GM19025 (cell line): ENCODE results near the gene OLFM1.
"Not testable (repeated sequence)": the region's sequence is repeated elsewhere in the genome, so short reads cannot be mapped to it uniquely, and the experiment has no call there.

Experiments
- ATAC-seq: cut with Tn5 transposase; IDR thresholded peaks from one replicate; pipeline ENCODE4 v1.9.1; 2021; ENCODE audit warnings: mild to moderate bottlenecking, low read depth, moderate library complexity; ENCODE audit not compliant: unreplicated experiment

Gene OLFM1

DNA sequence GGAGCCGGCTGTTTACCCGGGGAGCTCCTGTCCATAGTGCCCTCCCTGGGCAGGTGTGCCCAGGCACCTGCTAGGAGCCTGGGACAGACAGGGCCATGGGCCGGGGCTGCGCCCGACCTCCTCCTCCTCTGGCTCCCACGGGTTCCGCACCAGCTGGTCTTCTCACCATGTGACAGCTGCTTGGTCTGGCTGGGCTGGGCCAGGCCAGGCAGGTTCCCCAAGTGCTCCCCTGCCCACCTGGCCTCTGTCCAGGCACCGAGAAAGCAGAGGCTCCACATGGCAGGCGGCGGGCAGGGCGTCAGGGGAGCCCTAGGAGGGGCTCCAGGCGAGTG lies 60.0 kb downstream of the OLFM1 start:
- ATAC-seq, result no peak

- no peak for ATAC-seq
These were observed 60.5 kb downstream of the OLFM1 start for GRCh38 chr9:135147938-135148337.

DNA sequence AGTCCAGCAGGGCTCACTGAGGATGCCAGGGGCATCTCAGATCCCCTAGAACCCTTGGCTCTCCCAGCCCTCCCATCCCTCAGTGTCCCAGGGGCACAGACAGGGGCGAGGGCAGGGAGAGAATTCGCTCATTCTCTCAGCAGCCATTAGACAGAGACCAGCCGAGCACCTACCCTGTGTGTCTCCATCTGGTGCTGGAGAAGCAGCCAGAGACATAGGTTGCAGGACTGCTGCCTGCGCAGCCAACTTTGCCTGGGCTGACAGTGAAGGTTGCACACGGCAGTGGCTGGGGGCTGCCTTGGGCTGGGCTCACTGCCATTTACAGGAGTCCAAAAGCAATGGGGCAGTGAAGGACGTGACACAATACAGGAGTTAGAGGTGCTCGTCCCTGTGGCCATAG lies 60.9 kb downstream of the OLFM1 start:
- no peak for ATAC-seq

DNA sequence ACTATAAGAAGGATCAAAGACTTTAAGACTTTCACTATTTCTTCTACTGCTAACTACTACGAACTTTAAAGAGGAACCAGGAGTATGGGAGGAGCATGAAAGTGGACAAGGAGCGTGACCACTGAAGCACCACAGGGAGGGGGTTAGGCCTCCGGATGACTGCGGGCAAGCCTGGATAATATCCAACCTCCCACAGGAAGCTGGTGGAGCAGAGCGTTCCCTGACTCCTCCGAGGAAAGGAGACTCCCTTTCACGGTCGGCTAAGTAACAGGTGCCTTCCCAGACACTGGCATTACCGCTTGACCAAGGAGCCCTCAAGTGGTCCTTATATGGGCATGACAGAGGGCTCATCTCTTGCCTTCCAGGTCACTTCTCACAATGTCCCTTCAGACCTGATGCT lies 62.4 kb downstream of the OLFM1 start:
- not testable (repeated sequence) for ATAC-seq

GRCh38 chr9:135150981-135151380 lies 63.5 kb downstream of the OLFM1 start:
- no peak for ATAC-seq

GRCh38 chr9:135151757-135152613 lies 64.5 kb downstream of the OLFM1 start:
- ATAC-seq, result no peak

DNA sequence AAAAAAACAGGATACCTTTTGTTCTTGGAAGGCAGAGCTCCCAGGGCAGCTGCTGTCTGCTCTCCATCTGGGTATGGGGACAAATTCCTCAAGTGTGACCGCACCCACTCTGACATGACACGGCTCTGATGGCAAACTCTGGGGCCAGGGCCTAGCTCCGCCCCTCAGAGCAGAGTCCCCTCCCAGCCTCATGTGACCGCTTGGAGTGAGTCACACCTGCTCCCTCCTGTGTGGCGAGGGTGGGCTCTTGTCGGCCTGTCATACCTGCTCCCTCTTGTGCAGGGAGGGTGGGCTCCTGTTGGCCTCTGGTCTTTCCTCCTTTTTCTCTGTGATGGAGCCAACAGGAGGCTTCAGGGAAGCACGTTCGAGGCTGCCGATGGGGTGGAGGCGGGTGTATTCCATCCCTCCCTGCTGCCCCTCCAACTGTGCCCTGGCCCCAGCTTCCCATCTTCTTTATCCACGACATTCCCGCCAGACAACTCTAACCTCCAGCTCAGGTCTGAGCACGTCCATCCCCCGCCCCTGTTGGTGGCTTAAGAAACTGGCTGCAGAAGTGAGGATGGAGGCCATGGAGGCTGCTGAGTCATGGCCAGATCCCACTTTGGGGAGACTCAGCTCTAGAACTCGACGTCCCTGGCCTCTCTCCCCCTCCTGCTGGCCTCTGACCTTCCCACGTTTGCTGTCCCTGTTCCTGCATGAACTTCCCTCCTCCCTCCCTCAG lies 65.3 kb downstream of the OLFM1 start:
- no peak for ATAC-seq

GRCh38 chr9:135154050-135154615 lies 66.7 kb downstream of the OLFM1 start:
- no peak for ATAC-seq

DNA sequence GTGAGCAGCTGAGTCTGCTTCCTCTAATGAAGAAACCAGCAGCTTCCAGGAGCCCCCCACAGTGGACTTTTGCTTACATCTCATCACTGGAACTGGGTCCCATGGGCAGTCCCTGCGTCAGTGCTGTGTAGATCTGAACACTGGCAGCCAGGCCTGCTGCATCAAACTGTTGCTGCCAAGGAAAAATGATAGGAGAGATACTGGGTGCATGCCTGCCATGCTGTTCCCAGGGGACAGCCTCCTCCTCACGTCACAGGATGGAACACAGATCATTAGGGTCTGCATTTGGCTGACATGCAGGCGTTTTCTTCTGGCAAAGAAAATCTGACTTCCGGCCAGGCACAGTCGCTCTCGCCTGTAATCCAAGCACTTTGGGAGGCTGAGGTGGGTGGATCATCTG lies 67.9 kb downstream of the OLFM1 start:
- no peak for ATAC-seq

GRCh38 chr9:135156525-135157510 lies 69.3 kb downstream of the OLFM1 start:
- ATAC-seq, result no peak

DNA sequence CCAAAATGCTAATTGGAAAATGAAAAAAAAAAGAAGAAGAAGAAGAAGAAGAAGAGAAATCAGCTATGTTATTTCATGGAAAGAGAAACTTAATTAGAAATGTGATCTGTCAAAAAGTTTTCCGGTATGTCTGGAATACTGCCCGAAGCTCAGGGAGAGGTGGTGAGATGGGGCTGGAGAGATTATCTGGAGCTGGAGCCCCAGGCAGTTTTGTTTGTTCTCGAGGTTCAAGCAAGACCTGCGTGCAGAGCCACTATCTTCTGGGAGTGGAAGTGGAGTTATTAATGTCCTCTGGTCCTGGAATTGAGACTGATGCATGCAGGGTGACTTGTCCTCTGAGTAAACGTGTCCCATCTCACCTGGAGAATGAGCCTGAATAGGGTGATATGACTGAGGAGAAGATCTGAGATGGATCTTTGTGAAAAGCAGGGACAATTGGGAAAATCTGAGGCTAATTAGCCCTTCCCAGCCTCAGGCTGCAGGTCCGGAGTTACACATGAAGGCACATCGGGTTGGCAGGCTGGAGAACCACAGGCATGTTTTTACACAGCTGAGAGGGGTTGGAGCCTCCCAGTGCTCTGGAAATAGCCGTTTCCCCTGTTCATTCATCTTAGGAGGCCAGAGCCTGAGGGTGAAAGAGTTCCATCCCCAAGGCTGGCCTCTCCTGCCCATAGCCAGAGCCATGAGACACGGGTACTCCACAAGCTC lies 70.5 kb downstream of the OLFM1 start:
- ATAC-seq, result no peak

DNA sequence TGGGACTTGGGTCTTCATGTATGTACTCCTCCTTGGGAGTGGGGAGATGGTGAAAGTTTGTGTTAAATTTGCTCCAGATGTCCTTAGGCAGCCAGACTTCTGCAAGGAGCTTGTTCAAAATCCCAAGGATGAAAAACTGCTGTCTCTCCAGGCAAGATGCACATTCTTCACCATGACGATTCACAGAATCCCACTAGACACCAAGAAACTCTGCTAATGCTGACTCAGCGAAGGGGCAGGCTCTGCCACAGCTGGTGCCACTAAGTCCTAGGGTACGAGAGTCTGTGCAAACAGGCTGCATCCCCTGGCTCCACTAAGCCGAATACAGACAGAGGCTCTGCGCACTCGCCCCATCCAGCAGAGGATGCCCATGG lies 71.1 kb downstream of the OLFM1 start:
- ATAC-seq, result no peak

DNA sequence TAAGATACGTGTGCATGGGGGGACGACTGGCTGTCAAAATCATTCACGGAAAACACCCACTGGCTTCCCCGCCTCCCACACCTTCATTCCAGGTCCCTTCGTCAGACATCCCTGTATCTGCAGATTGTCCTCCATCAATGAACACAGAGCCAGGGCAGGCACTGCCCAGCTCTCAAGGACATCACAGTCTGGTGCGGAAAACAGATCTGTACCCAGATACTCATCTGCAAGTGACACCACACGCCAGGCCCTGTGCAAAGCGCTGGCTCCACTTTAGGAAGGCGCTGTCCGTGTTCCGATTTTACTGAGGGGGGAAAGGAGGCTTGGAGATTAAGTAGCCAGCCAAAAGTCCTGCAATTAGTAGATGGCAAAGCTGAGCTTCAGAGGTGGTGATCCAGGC lies 72.3 kb downstream of the OLFM1 start:
- no peak for ATAC-seq

- ATAC-seq, result no peak
These were observed 73.4 kb downstream of the OLFM1 start for GRCh38 chr9:135160862-135161261.

GRCh38 chr9:135162599-135162998 lies 75.1 kb downstream of the OLFM1 start:
- ATAC-seq, result not testable (repeated sequence)

GRCh38 chr9:135163023-135163780 lies 75.7 kb downstream of the OLFM1 start:
- no peak for ATAC-seq

DNA sequence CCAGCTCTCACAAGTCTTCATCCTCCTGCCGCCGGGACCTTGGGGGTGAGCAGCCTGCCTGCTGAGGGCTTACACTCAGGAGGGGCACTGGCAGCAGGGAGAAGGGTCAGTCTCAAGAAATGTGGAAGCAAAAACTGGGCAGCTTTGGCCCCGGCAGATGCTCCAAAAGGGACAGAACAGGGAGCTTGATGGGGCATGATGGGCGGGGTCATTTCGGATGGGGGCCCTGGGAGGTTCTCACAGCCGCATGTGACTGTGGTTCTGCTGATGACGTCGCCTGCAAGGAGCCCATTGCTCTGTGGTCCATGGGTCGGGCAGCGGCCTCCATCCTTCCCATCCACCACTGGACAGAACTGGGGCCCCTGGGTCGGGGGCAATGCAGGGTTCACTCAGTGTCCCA lies 76.6 kb downstream of the OLFM1 start:
- ATAC-seq, result no peak

- ATAC-seq, result no peak
These were observed 77.7 kb downstream of the OLFM1 start for GRCh38 chr9:135165003-135165711.
